Measurements from ENCODE around the gene P4HTM. TPM values are rescaled to one million over a fixed set of nuclear protein-coding genes. Genes with fewer than 3 reads are reported as not detected.

Gene P4HTM
- total and polyA plus RNA-seq, 2 of the 4 experiments (the other 2 are of a cell fraction): 10.4 to 26.1 TPM

- Histone ChIP-seq H2BK20ac (ENCODE audit: low read depth, low read length) (no peak overlapping the region), H3K23ac (ENCODE audit: low read depth, low read length) (0 out of 2 replicates have a peak overlapping the region, but pooled peaks have one; percentile 76), H3K4me1 (ENCODE audit: control insufficient read depth, insufficient read depth, low read length) (peaks cover 7% of the 10 kb centered on the region), H3K18ac (ENCODE audit: low read depth, low read length) (no peak overlapping the region), H3K27ac (ENCODE audit: insufficient read depth, low read length) (peak overlapping the region; percentile 61), H2BK15ac (ENCODE audit: low read depth, low read length) (no peak overlapping the region), H2AK9ac (replicated peaks; ENCODE audit: low read depth, low read length, poor library complexity) (peak overlapping the region; percentile 100), H2BK120ac (ENCODE audit: low read depth, low read length) (no peak overlapping the region), H4K5ac (ENCODE audit: low read depth, low read length) (peak overlapping the region; percentile 29; the same call in 1 of the 2 replicates), H4K91ac (ENCODE audit: insufficient read depth, low read depth, low read length) (no peak overlapping the region), H3K79me1 (ENCODE audit: low read depth in 1 of 2, low read length in 2 of 2) (peaks cover 35 to 62% of the 10 kb centered on the region in 2 experiments), H3K4me2 (ENCODE audit: low read depth, low read length) (peak overlapping the region; percentile 61), H2AK5ac (ENCODE audit: low read depth, low read length) (0 out of 2 replicates have a peak overlapping the region, but pooled peaks have one; percentile 63), H3K56ac (ENCODE audit: extremely low read depth, insufficient read depth, low read length) (peak overlapping the region; percentile 33; the same call in 1 of the 2 replicates), H4K8ac (ENCODE audit: low read depth in 2 of 2, low read length in 2 of 2) (peak overlapping the region; percentile 67 to 92), H4K20me1 (ENCODE audit: insufficient read depth, low read length) (peaks cover 10% of the 10 kb centered on the region), H3K14ac (replicated peaks; ENCODE audit: low read depth, low read length) (peak overlapping the region; percentile 84; the same call in 1 of the 2 replicates), H3K27me3 (ENCODE audit: control insufficient read depth, insufficient read depth, low read length) (no peaks in the 10 kb centered on the region), H3K36me3 (ENCODE audit: control insufficient read depth, insufficient read depth, low read length) (peaks cover 61% of the 10 kb centered on the region), H2BK5ac (ENCODE audit: low read depth, low read length, poor library complexity, severe bottlenecking) (peak overlapping the region; percentile 49), H3K4me3 (ENCODE audit: insufficient read depth, low read depth, low read length) (no peak overlapping the region), H2AFZ (replicated peaks; ENCODE audit: low read length, poor library complexity) (peak overlapping the region; percentile 93), H3K9me3 (ENCODE audit: control insufficient read depth, insufficient read depth, low read length) (no peaks in the 10 kb centered on the region), H3K9ac (ENCODE audit: low read depth, low read length) (peak overlapping the region; percentile 74; the same call in 1 of the 2 replicates), H3K4ac (ENCODE audit: low read depth, low read length) (peak overlapping the region; percentile 89), H3K9me1 (ENCODE audit: insufficient read depth, low read length) (peaks cover 32% of the 10 kb centered on the region)
- ChIA-PET CTCF (no interaction called here), POLR2A (ENCODE audit: unreplicated experiment) (interaction anchor here (0.5 to 0.7 kb wide), 4 partner anchors 9 to 663 kb away, joined by 3 to 7 read pairs (median 4); no protein-coding TSS in a partner anchor)
- dilution Hi-C loops (cut with HindIII; ENCODE audit: low sequenced_read_pairs, unreplicated experiment) (no loop called here), intact Hi-C loops (cut with micrococcal nuclease) (no loop called here), in situ Hi-C loops (cut with MboI; ENCODE audit: low sequenced_read_pairs) (no loop called here)
- WGBS, 2 experiments (ENCODE audit: extremely low coverage in 2 of 2, insufficient read length in 1 of 2): no CpG with 5 or more reads among the region's 7 CpGs
- BruUV-seq (replicated peaks): no TSS peak
- TF ChIP-seq ELK1 (IDR thresholded peaks at IDR 0.05; ENCODE audit: borderline replicate concordance, low read depth, low read length) (no peak), POLR2A (IDR thresholded peaks at IDR 0.05; ENCODE audit: low read depth, low read length) (no peak), RCOR1 (IDR thresholded peaks at IDR 0.05; ENCODE audit: insufficient replicate concordance, low read length) (no peak), MAZ (IDR thresholded peaks at IDR 0.05; ENCODE audit: borderline replicate concordance, low read depth, low read length) (no peak), CEBPB (IDR thresholded peaks at IDR 0.05; ENCODE audit: low read depth, low read length) (no peak), NFE2L2 (IDR thresholded peaks at IDR 0.05; ENCODE audit: low read depth, low read length) (no peak), MAFK (IDR thresholded peaks at IDR 0.05; ENCODE audit: low read depth, low read length) (no peak), SMC3 (IDR thresholded peaks at IDR 0.05; ENCODE audit: low read depth, low read length) (no peak), FOS (IDR thresholded peaks at IDR 0.05; ENCODE audit: low read depth, low read length) (no peak), RAD21 (IDR thresholded peaks at IDR 0.05; ENCODE audit: low read length) (no peak), MXI1 (IDR thresholded peaks at IDR 0.05; ENCODE audit: borderline replicate concordance, low read depth, low read length) (no peak), CHD1 (IDR thresholded peaks at IDR 0.05; ENCODE audit: low read depth, low read length) (no peak), USF2 (IDR thresholded peaks at IDR 0.05; ENCODE audit: low read depth, low read length) (no peak)
- TF ChIP-seq, protein P1, sequence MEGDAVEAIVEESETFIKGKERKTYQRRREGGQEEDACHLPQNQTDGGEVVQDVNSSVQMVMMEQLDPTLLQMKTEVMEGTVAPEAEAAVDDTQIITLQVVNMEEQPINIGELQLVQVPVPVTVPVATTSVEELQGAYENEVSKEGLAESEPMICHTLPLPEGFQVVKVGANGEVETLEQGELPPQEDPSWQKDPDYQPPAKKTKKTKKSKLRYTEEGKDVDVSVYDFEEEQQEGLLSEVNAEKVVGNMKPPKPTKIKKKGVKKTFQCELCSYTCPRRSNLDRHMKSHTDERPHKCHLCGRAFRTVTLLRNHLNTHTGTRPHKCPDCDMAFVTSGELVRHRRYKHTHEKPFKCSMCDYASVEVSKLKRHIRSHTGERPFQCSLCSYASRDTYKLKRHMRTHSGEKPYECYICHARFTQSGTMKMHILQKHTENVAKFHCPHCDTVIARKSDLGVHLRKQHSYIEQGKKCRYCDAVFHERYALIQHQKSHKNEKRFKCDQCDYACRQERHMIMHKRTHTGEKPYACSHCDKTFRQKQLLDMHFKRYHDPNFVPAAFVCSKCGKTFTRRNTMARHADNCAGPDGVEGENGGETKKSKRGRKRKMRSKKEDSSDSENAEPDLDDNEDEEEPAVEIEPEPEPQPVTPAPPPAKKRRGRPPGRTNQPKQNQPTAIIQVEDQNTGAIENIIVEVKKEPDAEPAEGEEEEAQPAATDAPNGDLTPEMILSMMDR (conservative IDR thresholded peaks at IDR 0.05; ENCODE audit: low read depth, low read length): no peak
- ATAC-seq (ENCODE audit: low read depth) (no peak), DNase-seq (no peak)
Measured at GRCh38 chr3:49029563-49029884, 39.5 kb downstream of the P4HTM start.

Measured in IMR-90 (cell line).